Measurements from ENCODE around the gene VCY1B. TPM values are rescaled to one million over a fixed set of nuclear protein-coding genes. Genes with fewer than 3 reads are reported as not detected.

Gene VCY1B
- not detected in 2 replicates for total RNA-seq

GRCh38 chrY:14055927-14056326 is at the start of gene VCY1B:
Gene VCY1B, plus strand, starts transcription at chrY:14056227. Its CDS starts 63 bp downstream, at chrY:14056290.

Other genes with a start within 250 kb of the VCY1B start
- not detected in 2 replicates for gene VCY, start 69.8 kb upstream of the VCY1B start, total RNA-seq